ENCODE results near the gene ZNRF1. TPM values are rescaled to one million over a fixed set of nuclear protein-coding genes. Genes with fewer than 3 reads are reported as not detected.

The ZNRF1 gene
- total and polyA plus RNA-seq, 10 of the 15 experiments (the other 5 are each of a cell fraction or from before 2014, with no cell fraction given) = 5.8 to 25.9 (median 14.3) TPM

- BruUV-seq (replicated peaks) = no TSS peak
- Histone ChIP-seq H2AFZ (ENCODE audit: control insufficient read depth, low read depth, low read length) (no peak overlapping the region), H4K20me1 (ENCODE audit: control insufficient read depth, insufficient read depth) (no peaks in the 10 kb centered on the region; the same call in 1 of the 2 replicates), H3K36me3 (ENCODE audit: control insufficient read depth in 2 of 2, insufficient read depth in 2 of 2, low read length in 1 of 2) (peaks cover 0 to 1% of the 10 kb centered on the region in 2 experiments; a peak in 1 of 4 replicates), H3K9me3 (replicated peaks; ENCODE audit: control insufficient read depth, insufficient read depth, low read length) (no peaks in the 10 kb centered on the region), H3K79me2 (ENCODE audit: control insufficient read depth, insufficient read depth, low read length) (peaks cover 12% of the 10 kb centered on the region), H3K27ac (ENCODE audit: control insufficient read depth, insufficient read depth) (no peak overlapping the region), H3K27me3 (replicated peaks in 1 of 2; ENCODE audit: control insufficient read depth in 2 of 2, insufficient read depth in 2 of 2, low read length in 1 of 2) (no peaks in the 10 kb centered on the region), H3K9ac (ENCODE audit: control insufficient read depth, insufficient read depth, low read length) (no peak overlapping the region), H3K4me1 (ENCODE audit: control insufficient read depth, insufficient read depth, low read length) (peaks cover 18% of the 10 kb centered on the region), H3K4me3 (no peak overlapping the region), H3K4me2 (ENCODE audit: control insufficient read depth, insufficient read depth) (no peak overlapping the region)
- SMC1A ChIA-PET (ENCODE audit: uncharacterized antibody, unreplicated experiment) = no interaction called here
- DNase-seq (ENCODE audit: low read depth, low spot score) = no peak
- POLR2A ChIA-PET = no interaction called here
- in situ Hi-C loops (cut with MboI) = no loop called here
- intact Hi-C loops (cut with micrococcal nuclease; ENCODE audit: unreplicated experiment) = no loop called here
- CTCF ChIA-PET = no interaction called here
- RAD21 ChIA-PET (ENCODE audit: unreplicated experiment) = no interaction called here
- 84% methylated on average over 8 of the region's 8 CpGs for WGBS (ENCODE audit: insufficient coverage, insufficient replicate concordance, low lambda C conversion rate, missing lambda C conversion rate)
- no peak for FAIRE-seq
- no peak for ATAC-seq
- TF ChIP-seq ZNF217 (IDR thresholded peaks at IDR 0.05) = no peak
- TF ChIP-seq RFX5 (IDR thresholded peaks at IDR 0.05; ENCODE audit: low read depth, low read length) = no peak
- no peak for TF ChIP-seq TARDBP (IDR thresholded peaks at IDR 0.05; ENCODE audit: borderline replicate concordance)
- TF ChIP-seq ASH2L (IDR thresholded peaks at IDR 0.05; ENCODE audit: borderline replicate concordance, low read depth) = no peak
- TF ChIP-seq KAT2A (conservative IDR thresholded peaks at IDR 0.05; ENCODE audit: control insufficient read depth, low read depth, low read length) = no peak
- TF ChIP-seq ZSCAN29 (IDR thresholded peaks at IDR 0.05) = no peak
- no peak for TF ChIP-seq PAX5 (IDR thresholded peaks at IDR 0.05; ENCODE audit: borderline replicate concordance, low read depth, low read length)
- TF ChIP-seq E4F1 (IDR thresholded peaks at IDR 0.05; ENCODE audit: borderline replicate concordance, partially characterized antibody) = no peak
- no peak for TF ChIP-seq RBBP5 (conservative IDR thresholded peaks at IDR 0.05)
- TF ChIP-seq BRCA1 (IDR thresholded peaks at IDR 0.05; ENCODE audit: low read depth, low read length) = no peak
- no peak for TF ChIP-seq YBX1 (IDR thresholded peaks at IDR 0.05)
- no peak for TF ChIP-seq IRF3 (IDR thresholded peaks at IDR 0.05)
- TF ChIP-seq PRDM15 (CRISPR knock-in tag; IDR thresholded peaks at IDR 0.05) = no peak
- no peak for TF ChIP-seq MAX (IDR thresholded peaks at IDR 0.05; ENCODE audit: low read depth, low read length)
- no peak for TF ChIP-seq BCL11A (IDR thresholded peaks at IDR 0.05; ENCODE audit: low read depth, low read length)
- no peak for TF ChIP-seq IKZF1 (conservative IDR thresholded peaks at IDR 0.05)
- no peak for TF ChIP-seq EGR1 (IDR thresholded peaks at IDR 0.05; ENCODE audit: borderline replicate concordance in 1 of 2, low read depth in 2 of 2, low read length in 2 of 2)
- TF ChIP-seq SIN3A (IDR thresholded peaks at IDR 0.05; ENCODE audit: low read depth, low read length) = no peak
Measured at GRCh38 chr16:75080205-75081029, 81.6 kb downstream of the ZNRF1 start.

All from GM12878 (cell line).